ENCODE results near the gene MYO15A. TPM values are rescaled to one million over a fixed set of nuclear protein-coding genes. Genes with fewer than 3 reads are reported as not detected.

Gene MYO15A
- total RNA-seq, 2 experiments from 2014 or later = 0.98 to 1.4 TPM

DNA sequence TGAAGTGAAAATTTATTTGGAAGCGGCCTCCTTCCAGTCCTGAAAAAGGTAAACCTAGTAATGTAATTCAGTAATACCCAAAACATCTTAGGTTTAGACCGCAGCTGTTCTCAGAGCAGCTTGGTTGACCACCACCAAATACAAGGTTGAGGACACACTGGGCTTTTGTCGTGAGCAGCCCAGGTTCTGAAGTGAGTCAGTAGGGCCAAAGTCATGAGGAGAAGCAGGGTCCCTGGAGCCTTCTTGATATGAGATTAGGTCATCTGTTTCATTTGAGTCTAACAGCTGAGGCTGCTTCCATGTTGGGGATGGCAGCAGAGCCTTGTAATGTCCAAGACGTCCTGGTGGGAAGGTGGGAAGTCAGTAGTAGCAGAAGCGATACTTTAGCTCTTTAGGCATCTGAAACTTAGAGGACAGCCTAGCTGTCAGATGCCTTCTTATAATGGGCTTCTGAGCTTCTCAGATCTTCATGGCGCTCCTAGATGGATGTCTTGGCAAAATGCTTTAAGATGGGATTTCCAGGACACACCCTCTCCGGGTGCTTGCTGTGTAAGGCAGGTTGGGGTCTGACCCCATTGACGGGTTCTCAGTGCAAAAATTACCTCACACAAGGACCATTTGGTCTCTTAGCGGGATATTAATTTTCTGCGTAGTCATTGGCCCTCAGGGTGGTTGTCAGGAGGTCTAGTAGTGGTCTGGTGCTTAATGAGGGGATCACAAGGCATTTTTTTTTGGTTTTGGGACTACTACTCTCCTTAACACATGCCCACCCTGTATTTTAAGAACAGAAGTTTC lies 77.5 kb downstream of the MYO15A start:
- intact Hi-C loops (cut with micrococcal nuclease; ENCODE audit: unreplicated experiment) = loop anchor here (2.0 kb wide), 2 partner anchors 45 to 73 kb away; partner anchors contain the start of gene FLII
- ChIA-PET POLR2A (no interaction called here), CTCF (ENCODE audit: unreplicated experiment) (no interaction called here)
- peak overlapping the region; percentile 84 for H3K4me3 ChIP-seq (ENCODE audit: low read depth, low read length, poor library complexity, severe bottlenecking)
- H3K4me2 ChIP-seq (ENCODE audit: low read length) = peak overlapping the region; percentile 97
- H3K4me1 ChIP-seq (ENCODE audit: insufficient read depth, low read length, poor library complexity, severe bottlenecking) = peaks cover 33% of the 10 kb centered on the region
- no peaks in the 10 kb centered on the region for H3K9me2 ChIP-seq (ENCODE audit: insufficient read depth, low read length)
- H3K9me3 ChIP-seq (ENCODE audit: low read length) = no peaks in the 10 kb centered on the region
- no peak overlapping the region for H2AFZ ChIP-seq (ENCODE audit: low read length)
- H4K20me1 ChIP-seq (ENCODE audit: insufficient read depth, low read length) = peaks cover 36% of the 10 kb centered on the region
- BruUV-seq (replicated peaks) = no TSS peak
- TF ChIP-seq EZH2phosphoT487 (IDR thresholded peaks at IDR 0.05; ENCODE audit: borderline replicate concordance, low read depth, low read length) = no peak
- TF ChIP-seq, protein P1, sequence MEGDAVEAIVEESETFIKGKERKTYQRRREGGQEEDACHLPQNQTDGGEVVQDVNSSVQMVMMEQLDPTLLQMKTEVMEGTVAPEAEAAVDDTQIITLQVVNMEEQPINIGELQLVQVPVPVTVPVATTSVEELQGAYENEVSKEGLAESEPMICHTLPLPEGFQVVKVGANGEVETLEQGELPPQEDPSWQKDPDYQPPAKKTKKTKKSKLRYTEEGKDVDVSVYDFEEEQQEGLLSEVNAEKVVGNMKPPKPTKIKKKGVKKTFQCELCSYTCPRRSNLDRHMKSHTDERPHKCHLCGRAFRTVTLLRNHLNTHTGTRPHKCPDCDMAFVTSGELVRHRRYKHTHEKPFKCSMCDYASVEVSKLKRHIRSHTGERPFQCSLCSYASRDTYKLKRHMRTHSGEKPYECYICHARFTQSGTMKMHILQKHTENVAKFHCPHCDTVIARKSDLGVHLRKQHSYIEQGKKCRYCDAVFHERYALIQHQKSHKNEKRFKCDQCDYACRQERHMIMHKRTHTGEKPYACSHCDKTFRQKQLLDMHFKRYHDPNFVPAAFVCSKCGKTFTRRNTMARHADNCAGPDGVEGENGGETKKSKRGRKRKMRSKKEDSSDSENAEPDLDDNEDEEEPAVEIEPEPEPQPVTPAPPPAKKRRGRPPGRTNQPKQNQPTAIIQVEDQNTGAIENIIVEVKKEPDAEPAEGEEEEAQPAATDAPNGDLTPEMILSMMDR (conservative IDR thresholded peaks at IDR 0.05; ENCODE audit: low read length) = no peak
- peaks cover 72% of the 10 kb centered on the region for H3K79me2 ChIP-seq (ENCODE audit: insufficient read depth, low read depth, low read length)
- DNase-seq (ENCODE audit: low spot score) = no peak
- H3K27ac ChIP-seq (ENCODE audit: low read depth, low read length, poor library complexity, severe bottlenecking) = peak overlapping the region; percentile 3
- peaks cover 61% of the 10 kb centered on the region for H3K36me3 ChIP-seq (ENCODE audit: insufficient read depth, low read length)

DNA sequence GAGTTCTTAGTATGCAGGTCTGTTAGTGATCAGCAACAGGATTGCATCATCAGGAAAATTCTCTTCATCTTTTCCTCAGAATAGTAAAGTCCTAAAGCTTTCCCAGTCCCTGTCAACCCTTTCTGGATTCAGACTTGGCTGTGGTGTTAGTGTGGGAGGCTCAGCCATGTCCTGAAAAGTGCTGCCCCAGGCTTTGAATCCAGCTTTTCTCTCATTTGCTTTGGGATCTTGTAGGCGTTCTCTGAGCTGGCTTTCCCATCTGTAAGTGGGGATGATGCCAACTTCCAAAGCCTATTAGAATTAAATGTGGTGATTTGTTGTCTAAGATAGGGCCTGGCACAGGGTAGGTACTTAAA lies 78.0 kb downstream of the MYO15A start:
- BruUV-seq (replicated peaks) = no TSS peak
- H4K20me1 ChIP-seq (ENCODE audit: insufficient read depth, low read length) = peaks cover 36% of the 10 kb centered on the region
- H3K9me3 ChIP-seq (ENCODE audit: low read length) = no peaks in the 10 kb centered on the region

More for the DNA sequence above, 78.0 kb downstream of the MYO15A start:
- no peak for DNase-seq (ENCODE audit: low spot score)
- Histone ChIP-seq H3K4me1 (ENCODE audit: insufficient read depth, low read length, poor library complexity, severe bottlenecking) (peaks cover 33% of the 10 kb centered on the region), H3K36me3 (ENCODE audit: insufficient read depth, low read length) (peaks cover 67% of the 10 kb centered on the region), H3K9me2 (ENCODE audit: insufficient read depth, low read length) (no peaks in the 10 kb centered on the region), H2AFZ (ENCODE audit: low read length) (no peak overlapping the region), H3K79me2 (ENCODE audit: insufficient read depth, low read depth, low read length) (peaks cover 77% of the 10 kb centered on the region), H3K27ac (ENCODE audit: low read depth, low read length, poor library complexity, severe bottlenecking) (peak overlapping the region; percentile 3), H3K4me2 (ENCODE audit: low read length) (peak overlapping the region; percentile 97), H3K4me3 (ENCODE audit: low read depth, low read length, poor library complexity, severe bottlenecking) (peak overlapping the region; percentile 84)
- no peak for TF ChIP-seq EZH2phosphoT487 (IDR thresholded peaks at IDR 0.05; ENCODE audit: borderline replicate concordance, low read depth, low read length)
- TF ChIP-seq, protein P1 (conservative IDR thresholded peaks at IDR 0.05; ENCODE audit: low read length) = no peak
- CTCF ChIA-PET (ENCODE audit: unreplicated experiment) = no interaction called here
- POLR2A ChIA-PET = no interaction called here
- intact Hi-C loops (cut with micrococcal nuclease; ENCODE audit: unreplicated experiment) = no loop called here
